GM19438 (cell line): ENCODE measurements around the gene TIMM8B.
A peak's percentile ranks its signal among the peaks of the same experiment; 100 is the strongest.
"Not testable (repeated sequence)": the region's sequence is repeated elsewhere in the genome, so short reads cannot be mapped to it uniquely, and the experiment has no call there.

Experiments
- ATAC-seq: cut with Tn5 transposase; IDR thresholded peaks from one replicate; pipeline ENCODE4 v1.9.1; 2021; ENCODE audit warnings: low read depth; ENCODE audit not compliant: unreplicated experiment

Gene TIMM8B

GRCh38 chr11:112086422-112087191, at the start of gene TIMM8B, which contains the start of gene SDHD:
TSS of gene TIMM8B (minus strand) at chr11:112086756. CDS start at chr11:112086723, 33 bp downstream.
TSS of gene SDHD (plus strand) at chr11:112086873. CDS start at chr11:112086908, 35 bp downstream.
- ATAC-seq: peak; percentile 95

GRCh38 chr11:112134473-112134872, 47.9 kb upstream of the TIMM8B start:
- ATAC-seq: no peak

- ATAC-seq: no peak
Observed at GRCh38 chr11:112132737-112133136, 46.2 kb upstream of the TIMM8B start.

GRCh38 chr11:112129656-112130055, 43.1 kb upstream of the TIMM8B start:
- ATAC-seq: no peak

GRCh38 chr11:112128483-112129121, 42.0 kb upstream of the TIMM8B start:
- no peak for ATAC-seq

GRCh38 chr11:112127056-112127455, 40.5 kb upstream of the TIMM8B start:
- ATAC-seq: no peak

GRCh38 chr11:112123129-112123528, 36.6 kb upstream of the TIMM8B start:
- no peak for ATAC-seq

- no peak for ATAC-seq
Observed at GRCh38 chr11:112121981-112122615, 35.5 kb upstream of the TIMM8B start.

GRCh38 chr11:112118176-112118575, 31.6 kb upstream of the TIMM8B start:
- no peak for ATAC-seq

- ATAC-seq: no peak
Observed at GRCh38 chr11:112115386-112115785, 28.8 kb upstream of the TIMM8B start.

- ATAC-seq: no peak
Observed at GRCh38 chr11:112114460-112114859, 27.9 kb upstream of the TIMM8B start.

- ATAC-seq: no peak
Observed at GRCh38 chr11:112113539-112114457, 27.2 kb upstream of the TIMM8B start.

- no peak for ATAC-seq
Observed at GRCh38 chr11:112106070-112106469, 19.5 kb upstream of the TIMM8B start.

- no peak for ATAC-seq
Observed at GRCh38 chr11:112103446-112103845, 16.9 kb upstream of the TIMM8B start.

- no peak for ATAC-seq
Observed at GRCh38 chr11:112100462-112100861, 13.9 kb upstream of the TIMM8B start.

- ATAC-seq: no peak
Observed at GRCh38 chr11:112097734-112098528, 11.4 kb upstream of the TIMM8B start.

- ATAC-seq: no peak
Observed at GRCh38 chr11:112096194-112096593, 9.6 kb upstream of the TIMM8B start.

GRCh38 chr11:112095302-112095701, 8.7 kb upstream of the TIMM8B start:
- ATAC-seq: not testable (repeated sequence)

GRCh38 chr11:112087212-112087611, 656 bp upstream of the TIMM8B start:
- no peak for ATAC-seq
